HG02588 (cell line): Measurements from ENCODE around the gene NAALADL2.

Experiments used
- ATAC-seq: cut with Tn5 transposase; IDR thresholded peaks from one replicate; pipeline ENCODE4 v1.9.1; 2021; ENCODE audit warnings: mild to moderate bottlenecking, moderate library complexity; ENCODE audit not compliant: unreplicated experiment

NAALADL2 gene

DNA sequence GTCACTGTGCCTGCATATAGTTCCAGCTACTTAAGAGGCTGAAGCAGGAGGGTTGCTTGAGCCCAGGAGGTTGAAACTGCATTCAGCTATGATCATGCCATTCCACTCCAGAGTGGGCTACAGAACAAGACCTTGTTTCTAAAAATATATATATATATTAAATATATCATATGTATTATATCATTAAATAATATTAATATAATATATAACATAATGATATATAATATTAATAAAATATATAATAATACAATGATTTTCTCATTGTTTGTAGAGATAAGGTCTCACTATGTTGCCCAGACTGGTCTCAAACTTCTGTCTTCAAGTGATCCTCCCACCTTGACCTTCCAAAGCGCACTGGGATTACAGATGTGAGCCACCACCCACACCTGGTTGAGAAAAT is 101.8 kb downstream of the NAALADL2 start:
- ATAC-seq: no peak

DNA sequence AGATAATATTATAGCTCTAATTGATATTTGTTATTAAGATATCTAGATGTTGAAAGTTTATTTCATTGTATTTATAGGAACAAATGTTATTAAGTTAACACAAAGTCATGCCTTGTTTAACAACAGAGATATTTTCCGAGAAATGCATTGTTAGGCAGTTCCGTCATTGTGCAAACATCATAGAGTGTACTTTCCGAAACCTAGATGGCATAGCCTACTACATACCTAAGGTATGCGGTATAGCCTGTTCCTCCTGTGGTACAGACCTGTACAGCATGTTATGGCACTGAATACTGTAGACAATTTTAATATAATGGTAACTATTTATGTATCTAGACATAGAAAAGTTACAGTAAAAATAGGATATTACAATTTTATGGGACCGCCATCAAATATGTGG is 114.3 kb downstream of the NAALADL2 start:
- no peak for ATAC-seq

DNA sequence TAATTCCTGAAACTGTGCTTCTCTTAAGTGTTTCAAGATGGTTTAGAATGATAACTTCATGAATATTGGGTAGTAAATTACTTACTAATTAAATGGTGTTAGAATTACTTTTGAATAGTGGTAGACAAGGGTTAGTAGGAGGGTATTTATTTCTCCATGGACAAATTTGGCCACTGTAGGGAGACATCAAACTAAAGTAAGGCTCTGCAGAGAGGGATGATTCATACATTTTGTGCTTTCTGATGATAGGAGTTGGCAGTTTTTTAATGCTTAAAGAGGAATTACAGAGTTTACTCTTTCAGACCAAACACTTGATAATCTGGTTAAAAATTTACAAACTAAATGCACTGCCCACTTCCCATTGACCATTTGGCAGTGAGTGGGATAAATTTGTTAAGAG is 127.6 kb downstream of the NAALADL2 start:
- no peak for ATAC-seq

DNA sequence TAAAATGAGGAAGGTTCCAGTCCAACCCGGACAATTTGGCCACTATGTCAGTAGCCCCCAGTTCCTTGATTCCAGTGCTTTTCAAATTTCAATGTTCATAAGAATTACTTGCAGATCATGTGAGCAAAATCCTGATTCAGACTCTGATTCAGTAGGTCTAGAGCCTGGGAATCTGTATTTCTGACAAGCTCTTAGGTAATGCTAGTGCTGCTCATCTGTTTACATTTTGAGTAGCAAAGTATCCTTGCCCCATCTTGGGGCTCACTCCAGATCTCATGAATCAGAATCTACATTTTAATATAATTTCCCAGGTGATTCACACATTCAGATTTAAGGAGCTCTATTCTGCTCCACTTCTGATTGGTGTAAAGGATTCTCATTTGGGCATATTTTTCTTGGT is 142.0 kb downstream of the NAALADL2 start:
- ATAC-seq: no peak

DNA sequence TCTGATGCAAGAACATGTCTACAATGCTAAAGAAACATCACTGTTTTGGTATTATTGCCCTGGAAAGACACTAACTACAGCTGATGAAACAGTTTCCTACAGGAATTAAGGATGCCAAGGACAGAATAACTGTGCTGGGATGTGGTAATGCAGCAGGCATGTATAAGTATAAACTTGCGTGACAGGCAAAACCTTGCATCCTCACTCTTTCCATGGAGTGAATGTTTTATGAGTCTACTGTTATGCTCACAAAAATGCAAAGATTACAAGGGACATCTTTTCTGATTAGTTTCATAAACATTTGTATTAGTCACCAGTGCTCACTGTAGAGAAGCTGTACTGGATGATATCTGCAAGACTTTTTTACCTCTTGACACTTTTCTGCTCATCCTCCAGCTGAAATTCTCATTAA is 143.6 kb downstream of the NAALADL2 start:
- ATAC-seq: no peak

DNA sequence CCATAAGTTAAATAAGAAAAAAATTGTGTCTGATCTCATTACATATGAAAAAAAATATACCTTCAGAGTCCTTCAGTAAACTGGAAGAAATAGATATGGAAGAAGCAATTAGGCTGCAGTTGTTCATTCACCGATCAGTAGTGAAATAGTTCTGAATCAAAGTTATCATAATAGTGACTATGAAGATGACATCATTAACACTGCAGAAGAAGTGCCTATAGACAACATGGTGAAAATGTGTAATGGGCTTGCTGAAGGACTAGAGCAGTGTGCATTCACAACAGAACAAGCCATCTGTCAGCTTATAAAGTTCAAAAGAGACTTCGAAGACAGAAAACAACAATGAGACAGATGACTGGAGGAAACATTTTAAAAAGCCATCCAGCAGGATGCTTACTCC is 144.5 kb downstream of the NAALADL2 start:
- ATAC-seq: no peak

DNA sequence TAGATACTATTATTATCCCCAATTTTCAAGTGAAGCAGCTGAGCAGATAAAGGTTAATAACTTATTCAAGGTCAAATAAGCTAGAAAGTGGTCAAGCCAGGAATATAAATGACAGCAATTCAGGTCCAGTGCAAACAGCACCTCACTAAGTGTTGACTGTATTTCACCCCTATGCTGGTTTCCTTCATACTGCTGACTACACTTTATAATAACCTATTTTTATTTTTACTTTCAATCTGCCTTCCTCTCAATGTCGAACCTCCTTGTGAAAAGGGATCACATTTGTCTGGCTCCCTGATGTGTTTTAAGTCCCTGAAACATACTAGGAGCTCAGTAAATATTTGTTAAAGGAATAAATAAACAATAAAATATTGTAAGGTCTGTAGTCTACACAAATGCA is 146.1 kb downstream of the NAALADL2 start:
- ATAC-seq: no peak

DNA sequence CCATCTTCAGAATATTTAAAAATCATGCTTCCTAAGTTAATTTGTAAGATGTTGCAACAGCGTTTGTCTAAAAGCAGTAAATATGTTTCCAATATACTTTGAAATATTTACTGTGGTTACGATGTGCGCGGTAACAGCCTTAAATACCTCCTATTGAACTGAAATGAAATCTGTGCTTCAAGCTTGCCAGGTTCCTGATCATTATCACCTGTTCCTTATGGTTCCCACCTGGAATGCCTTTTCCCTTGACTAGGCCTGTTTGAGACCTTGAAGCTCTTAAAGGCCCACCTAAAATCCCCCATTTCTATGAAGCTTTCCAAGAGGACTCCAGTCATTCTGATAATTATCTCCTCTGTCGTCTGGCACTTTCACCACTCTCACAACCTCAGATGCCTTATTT is 146.7 kb downstream of the NAALADL2 start:
- no peak for ATAC-seq

DNA sequence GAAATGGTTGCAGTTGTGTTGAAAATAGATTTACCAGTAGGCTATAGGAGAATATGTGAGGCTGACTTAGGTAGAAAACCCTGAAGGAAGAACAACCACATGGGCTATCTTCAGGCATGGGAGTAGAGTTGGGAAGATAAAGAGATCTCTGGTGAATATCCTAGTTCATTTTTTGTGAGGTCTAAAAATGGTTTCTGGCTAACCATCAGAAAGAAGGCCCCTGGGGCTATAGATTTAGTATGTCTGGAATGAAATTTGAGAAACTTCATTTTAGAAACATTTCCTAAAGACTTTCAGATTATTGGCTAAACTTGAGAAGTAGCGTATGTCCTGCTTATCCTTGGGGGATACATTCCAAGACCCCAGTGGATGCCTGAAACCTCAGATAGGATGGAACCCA is 148.2 kb downstream of the NAALADL2 start:
- no peak for ATAC-seq

DNA sequence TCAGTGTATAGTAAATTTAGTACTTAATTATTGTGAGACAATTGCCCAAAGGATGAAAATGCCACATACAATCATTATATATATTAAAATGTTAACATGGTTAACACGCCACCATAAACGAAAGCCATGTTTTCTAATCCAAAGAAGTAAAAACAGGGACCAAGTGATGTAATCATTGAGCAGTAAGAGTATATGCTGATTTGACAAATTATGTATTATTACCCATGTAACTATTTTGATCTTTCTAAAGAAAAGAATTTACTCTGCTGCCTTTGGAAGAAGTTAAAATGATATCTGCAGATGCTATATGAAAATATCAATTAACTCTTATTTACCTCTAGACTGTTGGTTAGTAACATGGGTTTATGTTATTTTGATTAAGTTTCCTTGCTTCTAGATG is 150.2 kb downstream of the NAALADL2 start:
- ATAC-seq: no peak

DNA sequence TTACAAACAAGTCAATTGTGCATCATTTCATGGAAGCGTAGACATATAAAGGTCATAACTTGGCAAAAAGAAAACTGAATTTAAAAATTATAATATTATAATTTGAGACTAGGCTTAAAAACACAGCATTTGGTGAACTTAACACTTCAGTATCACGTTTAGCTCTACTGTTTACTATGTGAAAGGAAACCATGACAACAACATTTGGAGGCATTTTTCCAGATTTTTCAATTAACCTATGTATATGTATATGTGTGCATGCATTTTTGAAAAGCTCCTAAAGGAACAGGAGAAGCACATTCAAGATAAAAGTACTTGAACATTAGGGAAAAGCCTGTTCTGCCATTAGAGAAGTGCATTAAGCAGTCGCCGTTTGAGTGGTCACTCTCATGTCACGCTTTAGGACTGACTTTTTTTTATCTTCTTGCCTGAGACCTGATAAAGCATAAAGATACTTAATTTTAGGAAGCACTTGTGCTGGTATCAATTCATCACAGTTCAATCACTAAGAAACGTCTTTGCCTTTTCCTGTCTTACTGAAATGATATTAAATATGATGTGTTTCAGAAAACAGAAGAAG is 156.0 kb downstream of the NAALADL2 start:
- ATAC-seq: no peak

DNA sequence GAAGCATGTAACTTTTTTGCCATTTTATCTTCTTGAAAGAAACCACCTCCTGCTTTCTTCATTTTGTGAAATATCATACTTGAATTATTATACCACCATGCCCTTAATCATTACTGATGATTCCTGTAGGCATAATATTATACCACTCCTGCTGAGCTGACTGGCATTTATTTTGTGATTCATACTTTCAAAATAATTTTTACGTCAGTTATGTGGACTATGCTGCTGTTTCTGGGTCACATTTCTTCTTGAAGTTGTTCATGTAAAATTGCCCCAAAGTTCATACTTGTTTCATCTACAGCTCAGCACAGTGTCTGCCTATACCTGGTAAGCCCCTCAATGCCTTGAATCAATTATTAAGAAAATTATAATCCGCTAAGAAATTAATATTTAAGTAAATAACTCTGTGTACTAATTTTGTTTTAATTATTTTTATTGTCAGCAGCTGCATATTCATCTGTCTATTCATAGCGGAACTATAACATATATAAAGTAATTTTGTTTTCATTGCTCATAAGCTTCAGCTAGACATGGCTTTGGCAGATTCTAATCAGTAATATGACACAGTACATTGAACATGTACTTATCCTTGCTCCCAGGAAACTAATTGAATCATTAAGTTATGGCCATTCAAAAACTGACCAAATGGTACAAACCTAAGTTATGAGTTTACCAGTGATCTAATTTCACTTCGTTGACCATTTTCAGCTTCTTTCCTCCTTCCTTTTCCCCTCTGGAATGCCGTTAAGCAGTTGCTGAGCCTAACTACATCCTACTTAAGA is 160.0 kb downstream of the NAALADL2 start:
- no peak for ATAC-seq

DNA sequence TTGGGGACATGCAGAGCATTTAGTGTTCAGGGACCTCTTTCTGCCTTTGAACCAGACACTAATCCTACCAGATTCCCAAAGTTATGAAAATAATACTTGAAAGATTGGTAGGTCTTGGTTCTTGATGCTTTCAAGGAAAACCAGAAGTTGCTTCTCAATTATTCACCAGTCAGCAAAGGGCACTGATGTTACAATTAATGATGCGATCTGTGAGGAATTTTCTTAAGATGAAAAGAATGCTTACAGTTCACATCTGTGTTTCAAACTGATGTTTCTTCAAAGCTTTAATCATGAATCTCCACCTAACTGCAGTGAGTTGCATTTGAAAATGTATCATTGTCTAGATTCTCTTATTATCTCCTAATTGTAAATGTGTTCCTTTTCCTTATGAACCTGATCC is 161.0 kb downstream of the NAALADL2 start:
- no peak for ATAC-seq

DNA sequence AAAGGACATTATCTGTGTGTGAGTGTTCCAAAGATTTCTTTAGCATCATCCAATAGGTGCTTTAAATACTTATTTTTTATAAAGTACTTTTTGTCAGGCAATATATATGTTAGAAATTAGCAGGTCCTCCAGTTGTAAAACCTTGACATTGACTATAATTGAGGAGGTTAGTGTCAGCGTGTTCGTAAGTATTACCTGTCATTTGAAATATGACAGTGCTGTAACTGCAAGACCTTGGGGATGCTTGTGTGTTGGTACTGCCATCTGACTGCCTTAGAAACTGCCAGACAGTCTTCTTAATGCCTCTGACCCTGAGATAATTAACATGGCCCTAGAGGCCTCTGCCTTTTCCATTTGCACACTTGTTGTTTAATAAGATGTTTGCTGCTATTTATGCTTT is 170.7 kb downstream of the NAALADL2 start:
- no peak for ATAC-seq

DNA sequence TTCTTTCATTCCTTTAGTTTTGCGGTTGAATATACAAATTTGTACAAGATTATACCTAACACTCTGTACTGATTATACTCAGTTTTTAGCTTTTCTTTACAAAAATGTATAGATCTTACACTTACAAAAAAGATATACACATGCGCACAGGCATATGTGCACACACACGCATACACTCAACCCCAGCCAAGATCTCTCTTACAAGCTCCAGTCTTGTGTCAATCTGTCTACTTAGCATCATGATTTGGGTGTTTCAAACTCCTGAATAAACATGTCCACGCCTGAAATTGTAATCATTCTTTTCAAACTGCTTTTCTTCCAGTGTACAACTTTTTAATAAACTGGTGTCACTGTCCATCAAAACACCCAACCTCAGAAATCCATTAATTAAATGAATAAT is 180.7 kb downstream of the NAALADL2 start:
- ATAC-seq: no peak

DNA sequence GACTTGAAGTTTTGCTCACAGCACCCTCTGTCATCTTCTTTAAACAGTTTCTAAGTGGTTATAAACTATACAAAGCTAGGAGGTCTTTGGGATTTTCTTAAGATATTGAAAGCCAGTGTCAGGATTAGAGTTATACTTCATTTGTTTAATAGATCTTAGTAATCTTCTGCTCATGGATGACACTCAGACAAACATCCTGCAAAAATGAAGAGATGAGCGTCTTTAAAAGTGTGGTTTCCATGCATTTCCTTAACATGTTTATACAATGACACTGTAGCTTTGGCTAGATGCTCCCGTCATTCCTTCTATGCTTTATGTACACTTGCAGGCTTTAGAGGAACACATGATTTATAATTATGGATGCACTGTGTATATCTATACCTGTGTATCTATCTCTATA is 182.2 kb downstream of the NAALADL2 start:
- no peak for ATAC-seq

DNA sequence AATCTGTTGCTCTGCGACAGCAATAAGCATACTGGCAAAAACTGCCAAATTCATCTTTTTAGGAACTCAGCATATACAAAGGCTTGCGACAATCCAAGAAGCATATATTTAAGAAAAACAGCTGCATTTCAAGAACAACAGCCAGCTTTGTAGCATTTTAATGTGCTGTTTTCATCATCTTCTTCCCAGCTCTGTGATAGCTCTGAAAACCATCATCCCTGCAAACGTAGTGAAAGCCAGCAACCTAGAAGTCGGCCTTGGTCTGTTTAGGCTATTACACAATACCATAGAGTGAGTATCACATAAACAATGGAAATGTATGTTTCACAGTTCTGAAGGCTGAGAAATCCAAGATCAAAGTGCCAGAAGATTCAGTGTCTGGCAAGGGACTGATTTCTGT is 187.5 kb downstream of the NAALADL2 start:
- ATAC-seq: no peak

DNA sequence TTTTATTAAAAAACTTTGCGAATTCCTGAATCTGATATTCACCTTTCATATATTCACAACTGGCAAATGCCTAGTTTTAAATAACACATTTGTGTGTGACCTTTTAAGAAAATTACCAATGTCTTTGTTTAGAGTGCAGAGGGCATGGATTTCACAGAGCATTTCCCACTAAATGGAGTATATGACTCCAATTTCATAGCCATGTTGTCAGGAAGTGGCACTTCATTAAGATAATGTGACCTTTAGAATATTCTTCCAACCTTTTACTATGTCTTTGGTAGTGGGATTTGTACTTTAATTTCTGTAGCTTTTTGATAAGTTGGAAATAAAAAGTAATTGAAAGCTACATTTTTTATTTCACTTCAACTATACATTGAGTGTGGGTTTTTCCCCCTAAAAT is 188.7 kb downstream of the NAALADL2 start:
- no peak for ATAC-seq

DNA sequence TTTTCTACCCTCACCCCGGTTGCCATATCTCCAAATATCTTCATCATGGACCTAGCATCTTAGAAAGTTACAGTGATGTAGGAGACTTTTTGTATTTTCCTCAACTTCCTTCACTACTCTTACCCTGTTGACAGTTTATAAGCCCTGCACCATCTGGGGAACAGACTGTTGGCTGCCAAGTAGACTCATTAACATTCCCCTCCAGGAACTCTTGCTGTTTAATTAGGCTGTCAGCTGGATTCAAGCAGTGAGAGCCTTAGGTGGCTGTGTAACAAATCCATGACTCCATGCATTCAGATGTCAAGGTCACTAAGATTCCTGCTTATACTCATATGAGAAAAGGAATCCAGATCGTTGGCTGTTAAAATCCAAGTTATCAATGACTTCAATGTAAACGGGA is 198.3 kb downstream of the NAALADL2 start:
- no peak for ATAC-seq

DNA sequence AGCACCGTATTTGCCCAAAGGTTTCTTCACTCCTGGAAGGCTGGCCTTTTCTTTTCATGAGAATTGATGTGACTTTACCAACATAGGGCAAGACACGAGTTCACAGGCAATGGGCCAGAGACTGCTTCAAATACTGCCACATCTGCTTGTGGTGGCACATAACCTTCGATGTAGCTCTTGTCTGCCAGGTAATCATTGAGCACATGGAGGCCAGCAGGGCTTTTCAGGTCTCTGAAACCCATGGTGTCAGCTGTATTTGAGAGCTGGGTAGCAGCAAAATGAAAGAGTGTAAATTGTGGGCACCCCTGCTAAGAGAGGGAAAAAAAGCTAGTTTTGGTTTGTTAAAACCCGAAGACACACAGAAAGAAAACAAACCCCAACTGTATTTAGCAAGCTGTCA is 200.7 kb downstream of the NAALADL2 start:
- ATAC-seq: no peak

DNA sequence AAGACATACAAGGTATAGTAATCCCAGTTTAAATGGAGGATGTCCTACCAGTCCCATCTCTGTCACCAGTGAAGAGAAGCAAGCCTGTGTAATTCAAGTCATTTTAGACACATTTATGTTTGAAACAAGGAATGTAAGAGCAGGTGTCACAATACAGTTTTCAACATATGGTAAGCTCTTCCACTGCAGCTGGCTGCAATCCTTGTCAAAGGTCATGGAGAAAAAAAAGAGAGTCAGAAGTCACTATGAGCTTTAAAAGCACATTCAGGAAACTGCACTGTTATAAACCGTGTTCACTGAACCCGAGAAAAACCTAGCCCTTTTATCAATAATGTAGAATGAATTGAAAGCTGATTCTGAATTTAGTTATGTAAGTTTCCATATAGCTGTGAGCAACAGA is 206.4 kb downstream of the NAALADL2 start:
- no peak for ATAC-seq

DNA sequence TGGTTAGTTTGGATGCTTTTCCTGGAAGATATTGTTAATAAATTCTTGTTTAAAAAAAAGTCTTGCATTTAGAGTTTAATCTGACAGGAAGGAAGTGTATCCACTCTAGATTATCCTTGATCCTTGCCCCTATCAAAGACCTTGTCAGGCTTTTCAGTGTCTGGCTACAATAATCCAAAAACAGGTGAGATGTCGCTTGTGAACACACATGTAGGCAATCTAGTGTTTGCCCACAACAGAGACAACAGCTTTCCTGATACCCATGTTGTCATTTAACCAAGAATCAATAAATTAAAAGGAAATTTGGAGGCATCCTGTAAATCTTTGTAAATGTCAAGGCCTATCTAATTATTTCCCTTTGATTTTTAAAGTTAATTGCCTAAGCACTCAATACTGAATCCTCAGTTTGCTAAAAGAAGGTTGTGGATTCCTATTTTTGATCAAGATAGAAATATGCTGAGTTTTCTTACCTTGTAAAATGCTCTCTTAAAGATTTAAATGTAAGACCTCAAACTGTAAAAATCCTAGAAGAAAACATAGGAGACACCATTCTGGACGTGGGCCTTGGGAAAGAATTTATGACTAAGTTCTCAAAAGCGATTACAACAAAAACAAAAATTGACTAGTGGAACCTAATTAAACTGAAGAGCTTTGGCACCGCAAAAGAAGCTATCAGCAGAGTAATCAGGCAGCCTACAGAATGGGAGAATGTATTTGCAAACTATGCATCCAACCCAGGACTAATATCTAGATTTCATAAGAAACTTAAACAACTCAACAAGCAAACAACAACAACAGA is 207.7 kb downstream of the NAALADL2 start:
- no peak for ATAC-seq
